ENCODE data around the gene SIRT7.
A peak's percentile ranks its signal among the peaks of the same experiment; 100 is the strongest.

DNA sequence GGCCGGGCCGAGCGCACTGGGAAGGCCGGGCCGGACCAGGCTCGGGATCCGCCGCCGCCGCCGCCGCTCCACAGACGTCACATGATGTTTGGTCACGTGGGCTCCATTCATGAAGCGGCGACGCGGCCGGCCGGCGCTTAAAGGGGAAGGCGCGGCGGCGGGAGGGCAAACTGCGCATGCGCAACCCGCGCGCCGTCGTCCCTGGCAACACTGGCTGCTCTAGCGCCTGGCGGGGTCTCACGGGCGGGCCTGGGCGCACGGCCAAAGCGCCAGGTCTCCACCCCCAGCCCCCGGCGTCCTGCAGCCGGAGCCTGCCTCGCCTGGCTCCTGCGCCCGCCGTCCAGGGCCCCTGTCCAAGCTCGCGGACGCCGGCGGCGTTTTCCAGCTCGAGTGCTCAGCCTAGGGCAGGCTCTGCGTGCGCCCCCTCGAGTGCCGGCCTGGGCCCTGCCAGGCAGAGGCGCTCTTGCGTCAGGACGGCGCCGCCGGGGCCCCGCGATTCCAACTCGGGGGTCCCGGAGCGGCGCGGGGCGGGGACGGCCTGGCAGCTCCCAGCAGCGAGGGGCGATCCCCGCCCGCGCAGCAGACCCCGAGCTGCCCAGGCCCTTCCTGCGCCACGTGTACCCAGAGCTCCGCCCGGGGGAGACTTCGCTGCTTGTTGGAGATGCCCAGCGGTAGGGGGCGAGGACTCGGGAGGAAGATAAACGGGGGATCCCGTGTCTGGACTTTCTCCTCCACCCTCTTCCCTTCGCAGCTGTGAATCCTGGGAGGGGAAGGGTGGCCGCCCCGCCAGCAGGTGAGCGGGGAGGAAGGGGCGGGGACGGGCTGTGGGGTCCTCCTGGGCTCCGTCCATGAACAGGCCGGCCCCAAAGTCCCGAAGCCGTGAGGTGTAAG is 9.9 kb upstream of the SIRT7 start, which contains the start of gene MAFG:
- peak; percentile 65 to 73 for TF ChIP-seq POLR2A (IDR thresholded peaks at IDR 0.05)
- TF ChIP-seq, protein P1, sequence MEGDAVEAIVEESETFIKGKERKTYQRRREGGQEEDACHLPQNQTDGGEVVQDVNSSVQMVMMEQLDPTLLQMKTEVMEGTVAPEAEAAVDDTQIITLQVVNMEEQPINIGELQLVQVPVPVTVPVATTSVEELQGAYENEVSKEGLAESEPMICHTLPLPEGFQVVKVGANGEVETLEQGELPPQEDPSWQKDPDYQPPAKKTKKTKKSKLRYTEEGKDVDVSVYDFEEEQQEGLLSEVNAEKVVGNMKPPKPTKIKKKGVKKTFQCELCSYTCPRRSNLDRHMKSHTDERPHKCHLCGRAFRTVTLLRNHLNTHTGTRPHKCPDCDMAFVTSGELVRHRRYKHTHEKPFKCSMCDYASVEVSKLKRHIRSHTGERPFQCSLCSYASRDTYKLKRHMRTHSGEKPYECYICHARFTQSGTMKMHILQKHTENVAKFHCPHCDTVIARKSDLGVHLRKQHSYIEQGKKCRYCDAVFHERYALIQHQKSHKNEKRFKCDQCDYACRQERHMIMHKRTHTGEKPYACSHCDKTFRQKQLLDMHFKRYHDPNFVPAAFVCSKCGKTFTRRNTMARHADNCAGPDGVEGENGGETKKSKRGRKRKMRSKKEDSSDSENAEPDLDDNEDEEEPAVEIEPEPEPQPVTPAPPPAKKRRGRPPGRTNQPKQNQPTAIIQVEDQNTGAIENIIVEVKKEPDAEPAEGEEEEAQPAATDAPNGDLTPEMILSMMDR (IDR thresholded peaks at IDR 0.05), result peak in 3 of 4 experiments; percentile 25 to 52 (median 38)
